SK-N-SH treated with all-trans-retinoic acid at 6 μM for 48 hours (cell line): ENCODE results near the gene ARHGAP18.

ENCODE experiments used
- ATAC-seq: fragments of 200-7000 bp; cut with Tn5 transposase; 3 replicates; pipeline ENCODE4 v1.9.1; 2020; ENCODE audit warnings: mild to moderate bottlenecking, moderate library complexity
- ARNTL ChIP-seq: fragments of 450-650 bp; formaldehyde crosslinking; IDR thresholded peaks from 2 replicates; pipeline ENCODE4 v1.5.0; 2020; ENCODE audit warnings: low read depth, mild to moderate bottlenecking, moderate library complexity, borderline replicate concordance
- BACH2 ChIP-seq: fragments of 250-450 bp; sonication (Bioruptor Pico); IDR thresholded peaks from 2 replicates; pipeline ENCODE4 v1.9.0; 2021; ENCODE audit warnings: mild to moderate bottlenecking, borderline replicate concordance
- CSDC2 ChIP-seq: fragments of 250-450 bp; sonication (Bioruptor Pico); IDR thresholded peaks from 2 replicates; pipeline ENCODE4 v1.5.0; 2020; ENCODE audit warnings: mild to moderate bottlenecking, moderate library complexity
- ESRRG ChIP-seq: fragments of 250-450 bp; sonication (Bioruptor Pico); IDR thresholded peaks from 2 replicates; pipeline ENCODE4 v1.6.1; 2021; ENCODE audit warnings: mild to moderate bottlenecking
- ISL1 ChIP-seq: fragments of 250-450 bp; sonication (Bioruptor Pico); IDR thresholded peaks from 2 replicates; pipeline ENCODE4 v2.1.2; 2022; ENCODE audit warnings: mild to moderate bottlenecking, moderate library complexity
- OSR1 ChIP-seq: fragments of 250-450 bp; sonication (Bioruptor Pico); IDR thresholded peaks from 2 replicates; pipeline ENCODE4 v1.8.0; 2022; ENCODE audit warnings: moderate library complexity, mild to moderate bottlenecking, inconsistent platforms
- PPARA ChIP-seq: fragments of 250-450 bp; sonication (Bioruptor Pico); IDR thresholded peaks from 2 replicates; pipeline ENCODE4 v1.5.0; 2020; ENCODE audit warnings: mild to moderate bottlenecking, borderline replicate concordance
- RARB ChIP-seq: fragments of 250-450 bp; sonication (Bioruptor Pico); IDR thresholded peaks from 2 replicates; pipeline ENCODE4 v1.8.0; 2021; ENCODE audit warnings: mild to moderate bottlenecking, moderate library complexity
- SNAI2 ChIP-seq: fragments of 250-450 bp; sonication (Bioruptor Pico); IDR thresholded peaks from 2 replicates; pipeline ENCODE4 v1.5.0; 2020; ENCODE audit warnings: mild to moderate bottlenecking, moderate library complexity
- TCF4 ChIP-seq: fragments of 250-450 bp; sonication (Bioruptor Pico); IDR thresholded peaks from 2 replicates; pipeline ENCODE4 v1.8.0; 2021; ENCODE audit warnings: mild to moderate bottlenecking, moderate library complexity, borderline replicate concordance
- TOX ChIP-seq: fragments of 250-450 bp; sonication (Bioruptor Pico); IDR thresholded peaks from 2 replicates; pipeline ENCODE4 v1.8.0; 2021; ENCODE audit warnings: mild to moderate bottlenecking, moderate library complexity, borderline replicate concordance
- ZC3H10 ChIP-seq: fragments of 250-450 bp; sonication (Bioruptor Pico); IDR thresholded peaks from 2 replicates; pipeline ENCODE4 v1.5.1; 2021; ENCODE audit warnings: mild to moderate bottlenecking, moderate library complexity
- ZFP3 ChIP-seq: fragments of 250-450 bp; sonication (Bioruptor Pico); IDR thresholded peaks from 2 replicates; pipeline ENCODE4 v1.5.0; 2020; ENCODE audit warnings: mild to moderate bottlenecking, moderate library complexity
- ZFP30 ChIP-seq: fragments of 450-650 bp; formaldehyde crosslinking; IDR thresholded peaks from 2 replicates; pipeline ENCODE4 v1.5.0; 2022; ENCODE audit warnings: mild to moderate bottlenecking, moderate library complexity
- ZNF565 ChIP-seq: fragments of 450-650 bp; formaldehyde crosslinking; conservative IDR thresholded peaks from 2 replicates; pipeline ENCODE4 v1.5.0; 2020; ENCODE audit warnings: low read depth, mild to moderate bottlenecking, moderate library complexity
- ZNF70 ChIP-seq: fragments of 450-650 bp; formaldehyde crosslinking; IDR thresholded peaks from 2 replicates; pipeline ENCODE4 v1.5.0; 2020; ENCODE audit warnings: mild to moderate bottlenecking, moderate library complexity
- ZNF8 ChIP-seq: fragments of 450-650 bp; formaldehyde crosslinking; IDR thresholded peaks from 2 replicates; pipeline ENCODE4 v1.5.0; 2020; ENCODE audit warnings: mild to moderate bottlenecking, moderate library complexity
- TF ChIP-seq, protein P1 (sequence below): fragments of 250-450 bp; sonication (Bioruptor Pico); IDR thresholded peaks from 2 replicates; pipeline ENCODE4 v1.5.1; 2021; ENCODE audit warnings: mild to moderate bottlenecking, moderate library complexity
- TF ChIP-seq, protein P2 (sequence below): fragments of 250-450 bp; sonication (Bioruptor Pico); IDR thresholded peaks from 2 replicates; pipeline ENCODE4 v1.5.1; 2020; ENCODE audit warnings: low read depth, mild to moderate bottlenecking, moderate library complexity
- TF ChIP-seq, protein P3 (sequence below): fragments of 250-450 bp; sonication (Bioruptor Pico); IDR thresholded peaks from 2 replicates; pipeline ENCODE4 v1.5.0; 2020; ENCODE audit warnings: mild to moderate bottlenecking, moderate library complexity
- TF ChIP-seq, protein P4 (sequence below): fragments of 250-450 bp; sonication (Bioruptor Pico); IDR thresholded peaks from 2 replicates; pipeline ENCODE4 v1.8.0; 2020; ENCODE audit warnings: mild to moderate bottlenecking, moderate library complexity, borderline replicate concordance
- TF ChIP-seq, protein P5 (sequence below): fragments of 250-450 bp; sonication (Bioruptor Pico); IDR thresholded peaks from 2 replicates; pipeline ENCODE4 v1.8.0; 2021; ENCODE audit warnings: low read depth, mild to moderate bottlenecking, moderate library complexity, borderline replicate concordance

The ARHGAP18 gene

DNA sequence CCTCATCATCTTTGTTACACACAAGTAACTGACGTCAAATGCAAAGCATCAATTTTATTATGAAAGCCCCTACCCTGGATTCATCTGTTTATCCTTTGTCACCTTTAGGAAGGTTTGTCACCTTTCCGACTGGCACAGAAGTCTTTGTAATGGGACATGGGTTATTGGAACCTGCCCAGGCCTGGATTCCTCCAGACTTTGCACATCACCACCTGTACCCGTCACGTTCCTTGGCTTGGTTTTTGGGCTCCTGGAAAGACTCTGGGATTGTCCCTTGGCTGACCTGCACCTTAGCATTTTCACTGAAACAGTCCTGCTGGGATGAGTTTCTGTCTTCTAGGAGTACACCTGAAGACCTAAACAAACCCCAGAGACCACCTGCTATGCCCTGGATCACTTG, 15.4 kb upstream of the ARHGAP18 start:
- no peak for ATAC-seq

DNA sequence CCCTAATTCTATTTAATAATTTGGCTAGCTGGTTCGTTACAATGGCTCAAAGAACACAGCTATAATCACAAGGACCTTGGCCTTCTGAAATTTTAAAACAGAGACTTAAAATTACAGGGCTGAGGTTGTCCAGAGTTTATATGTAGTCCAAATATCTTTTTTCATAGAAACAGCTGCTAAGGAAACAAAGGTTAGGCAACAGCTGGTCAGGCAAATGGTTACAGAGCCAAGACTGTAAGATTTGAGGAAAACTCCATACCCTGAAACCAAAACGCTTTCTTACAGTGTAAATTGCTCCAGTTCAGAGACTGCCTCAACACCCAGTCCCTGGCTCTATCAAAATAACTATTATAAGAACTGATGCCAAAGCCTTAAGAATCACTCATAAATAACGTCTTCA, 9.7 kb upstream of the ARHGAP18 start:
- no peak for ATAC-seq
- TF ChIP-seq PPARA, result no peak
- no peak for TF ChIP-seq ZNF8 (CRISPR knock-in tag)
- no peak for TF ChIP-seq ZFP3 (CRISPR knock-in tag)
- TF ChIP-seq TOX, result no peak
- no peak for TF ChIP-seq SNAI2 (CRISPR knock-in tag)
- TF ChIP-seq BACH2, result no peak
- no peak for TF ChIP-seq ESRRG (CRISPR knock-in tag)
- TF ChIP-seq, protein P1, sequence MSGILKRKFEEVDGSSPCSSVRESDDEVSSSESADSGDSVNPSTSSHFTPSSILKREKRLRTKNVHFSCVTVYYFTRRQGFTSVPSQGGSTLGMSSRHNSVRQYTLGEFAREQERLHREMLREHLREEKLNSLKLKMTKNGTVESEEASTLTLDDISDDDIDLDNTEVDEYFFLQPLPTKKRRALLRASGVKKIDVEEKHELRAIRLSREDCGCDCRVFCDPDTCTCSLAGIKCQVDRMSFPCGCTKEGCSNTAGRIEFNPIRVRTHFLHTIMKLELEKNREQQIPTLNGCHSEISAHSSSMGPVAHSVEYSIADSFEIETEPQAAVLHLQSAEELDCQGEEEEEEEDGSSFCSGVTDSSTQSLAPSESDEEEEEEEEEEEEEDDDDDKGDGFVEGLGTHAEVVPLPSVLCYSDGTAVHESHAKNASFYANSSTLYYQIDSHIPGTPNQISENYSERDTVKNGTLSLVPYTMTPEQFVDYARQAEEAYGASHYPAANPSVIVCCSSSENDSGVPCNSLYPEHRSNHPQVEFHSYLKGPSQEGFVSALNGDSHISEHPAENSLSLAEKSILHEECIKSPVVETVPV (CRISPR knock-in tag), result no peak
- TF ChIP-seq OSR1 (CRISPR knock-in tag), result no peak
- no peak for TF ChIP-seq ZNF565 (CRISPR knock-in tag)
- TF ChIP-seq CSDC2, result no peak
- TF ChIP-seq, all 23 proteins: peak for 0

More for the DNA sequence above, 15.4 kb upstream of the ARHGAP18 start:
- TF ChIP-seq, protein P2, sequence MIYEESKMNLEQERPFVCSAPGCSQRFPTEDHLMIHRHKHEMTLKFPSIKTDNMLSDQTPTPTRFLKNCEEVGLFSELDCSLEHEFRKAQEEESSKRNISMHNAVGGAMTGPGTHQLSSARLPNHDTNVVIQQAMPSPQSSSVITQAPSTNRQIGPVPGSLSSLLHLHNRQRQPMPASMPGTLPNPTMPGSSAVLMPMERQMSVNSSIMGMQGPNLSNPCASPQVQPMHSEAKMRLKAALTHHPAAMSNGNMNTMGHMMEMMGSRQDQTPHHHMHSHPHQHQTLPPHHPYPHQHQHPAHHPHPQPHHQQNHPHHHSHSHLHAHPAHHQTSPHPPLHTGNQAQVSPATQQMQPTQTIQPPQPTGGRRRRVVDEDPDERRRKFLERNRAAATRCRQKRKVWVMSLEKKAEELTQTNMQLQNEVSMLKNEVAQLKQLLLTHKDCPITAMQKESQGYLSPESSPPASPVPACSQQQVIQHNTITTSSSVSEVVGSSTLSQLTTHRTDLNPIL (CRISPR knock-in tag), result no peak
- TF ChIP-seq, protein P1 (CRISPR knock-in tag), result no peak
- TF ChIP-seq OSR1 (CRISPR knock-in tag), result no peak
- no peak for TF ChIP-seq ZNF8 (CRISPR knock-in tag)
- no peak for TF ChIP-seq ZNF565 (CRISPR knock-in tag)
- TF ChIP-seq, protein P3, sequence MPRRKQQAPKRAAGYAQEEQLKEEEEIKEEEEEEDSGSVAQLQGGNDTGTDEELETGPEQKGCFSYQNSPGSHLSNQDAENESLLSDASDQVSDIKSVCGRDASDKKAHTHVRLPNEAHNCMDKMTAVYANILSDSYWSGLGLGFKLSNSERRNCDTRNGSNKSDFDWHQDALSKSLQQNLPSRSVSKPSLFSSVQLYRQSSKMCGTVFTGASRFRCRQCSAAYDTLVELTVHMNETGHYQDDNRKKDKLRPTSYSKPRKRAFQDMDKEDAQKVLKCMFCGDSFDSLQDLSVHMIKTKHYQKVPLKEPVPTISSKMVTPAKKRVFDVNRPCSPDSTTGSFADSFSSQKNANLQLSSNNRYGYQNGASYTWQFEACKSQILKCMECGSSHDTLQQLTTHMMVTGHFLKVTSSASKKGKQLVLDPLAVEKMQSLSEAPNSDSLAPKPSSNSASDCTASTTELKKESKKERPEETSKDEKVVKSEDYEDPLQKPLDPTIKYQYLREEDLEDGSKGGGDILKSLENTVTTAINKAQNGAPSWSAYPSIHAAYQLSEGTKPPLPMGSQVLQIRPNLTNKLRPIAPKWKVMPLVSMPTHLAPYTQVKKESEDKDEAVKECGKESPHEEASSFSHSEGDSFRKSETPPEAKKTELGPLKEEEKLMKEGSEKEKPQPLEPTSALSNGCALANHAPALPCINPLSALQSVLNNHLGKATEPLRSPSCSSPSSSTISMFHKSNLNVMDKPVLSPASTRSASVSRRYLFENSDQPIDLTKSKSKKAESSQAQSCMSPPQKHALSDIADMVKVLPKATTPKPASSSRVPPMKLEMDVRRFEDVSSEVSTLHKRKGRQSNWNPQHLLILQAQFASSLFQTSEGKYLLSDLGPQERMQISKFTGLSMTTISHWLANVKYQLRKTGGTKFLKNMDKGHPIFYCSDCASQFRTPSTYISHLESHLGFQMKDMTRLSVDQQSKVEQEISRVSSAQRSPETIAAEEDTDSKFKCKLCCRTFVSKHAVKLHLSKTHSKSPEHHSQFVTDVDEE (CRISPR knock-in tag), result no peak
- no peak for TF ChIP-seq RARB (CRISPR knock-in tag)
- TF ChIP-seq TOX, result no peak
- TF ChIP-seq ZNF70, result no peak
- no peak for TF ChIP-seq ZC3H10 (CRISPR knock-in tag)
- no peak for TF ChIP-seq ARNTL
- TF ChIP-seq, protein P4, sequence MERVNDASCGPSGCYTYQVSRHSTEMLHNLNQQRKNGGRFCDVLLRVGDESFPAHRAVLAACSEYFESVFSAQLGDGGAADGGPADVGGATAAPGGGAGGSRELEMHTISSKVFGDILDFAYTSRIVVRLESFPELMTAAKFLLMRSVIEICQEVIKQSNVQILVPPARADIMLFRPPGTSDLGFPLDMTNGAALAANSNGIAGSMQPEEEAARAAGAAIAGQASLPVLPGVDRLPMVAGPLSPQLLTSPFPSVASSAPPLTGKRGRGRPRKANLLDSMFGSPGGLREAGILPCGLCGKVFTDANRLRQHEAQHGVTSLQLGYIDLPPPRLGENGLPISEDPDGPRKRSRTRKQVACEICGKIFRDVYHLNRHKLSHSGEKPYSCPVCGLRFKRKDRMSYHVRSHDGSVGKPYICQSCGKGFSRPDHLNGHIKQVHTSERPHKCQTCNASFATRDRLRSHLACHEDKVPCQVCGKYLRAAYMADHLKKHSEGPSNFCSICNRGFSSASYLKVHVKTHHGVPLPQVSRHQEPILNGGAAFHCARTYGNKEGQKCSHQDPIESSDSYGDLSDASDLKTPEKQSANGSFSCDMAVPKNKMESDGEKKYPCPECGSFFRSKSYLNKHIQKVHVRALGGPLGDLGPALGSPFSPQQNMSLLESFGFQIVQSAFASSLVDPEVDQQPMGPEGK, result no peak
- TF ChIP-seq TCF4 (CRISPR knock-in tag), result no peak
- no peak for TF ChIP-seq BACH2
- no peak for TF ChIP-seq ZFP3 (CRISPR knock-in tag)
- no peak for TF ChIP-seq ISL1 (CRISPR knock-in tag)
- TF ChIP-seq, protein P5, sequence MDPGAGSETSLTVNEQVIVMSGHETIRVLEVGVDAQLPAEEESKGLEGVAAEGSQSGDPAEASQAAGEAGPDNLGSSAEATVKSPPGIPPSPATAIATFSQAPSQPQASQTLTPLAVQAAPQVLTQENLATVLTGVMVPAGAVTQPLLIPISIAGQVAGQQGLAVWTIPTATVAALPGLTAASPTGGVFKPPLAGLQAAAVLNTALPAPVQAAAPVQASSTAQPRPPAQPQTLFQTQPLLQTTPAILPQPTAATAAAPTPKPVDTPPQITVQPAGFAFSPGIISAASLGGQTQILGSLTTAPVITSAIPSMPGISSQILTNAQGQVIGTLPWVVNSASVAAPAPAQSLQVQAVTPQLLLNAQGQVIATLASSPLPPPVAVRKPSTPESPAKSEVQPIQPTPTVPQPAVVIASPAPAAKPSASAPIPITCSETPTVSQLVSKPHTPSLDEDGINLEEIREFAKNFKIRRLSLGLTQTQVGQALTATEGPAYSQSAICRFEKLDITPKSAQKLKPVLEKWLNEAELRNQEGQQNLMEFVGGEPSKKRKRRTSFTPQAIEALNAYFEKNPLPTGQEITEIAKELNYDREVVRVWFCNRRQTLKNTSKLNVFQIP (CRISPR knock-in tag), result no peak
- TF ChIP-seq SNAI2 (CRISPR knock-in tag), result no peak
- no peak for TF ChIP-seq PPARA
- TF ChIP-seq ZFP30 (CRISPR knock-in tag), result no peak
